OCI-LY1 (cell line): ENCODE data around the gene MRTFA.
A peak's percentile ranks its signal among the peaks of the same experiment; 100 is the strongest.

Source experiments
- H2AFZ ChIP-seq: fragments of 200-600 bp; sonication (generic), shearing (Covaris generic); 2 replicates; pipeline ENCODE4 v1.6.0; 2014; ENCODE audit warnings: antibody characterized with exemption, mild to moderate bottlenecking, low read length
- H3F3A ChIP-seq: fragments of 200-600 bp; sonication (generic), shearing (Covaris generic); 2 replicates; pipeline ENCODE4 v1.6.0; 2014; ENCODE audit warnings: mild to moderate bottlenecking, antibody characterized with exemption, low read length, moderate library complexity; ENCODE audit not compliant: insufficient read depth
- H3K27ac ChIP-seq: fragments of 200-600 bp; sonication (generic); 2 replicates; pipeline ENCODE4 v1.5.1; 2014; ENCODE audit warnings: low read length, mixed run types, mild to moderate bottlenecking, low read depth; ENCODE audit not compliant: poor library complexity, severe bottlenecking
- H3K27me3 ChIP-seq: fragments of 200-600 bp; sonication (generic); 2 replicates; pipeline ENCODE4 v1.6.0; 2014; ENCODE audit warnings: antibody characterized with exemption, mild to moderate bottlenecking, low read length, moderate library complexity; ENCODE audit not compliant: insufficient read depth
- H3K36me3 ChIP-seq: fragments of 200-600 bp; sonication (generic); 2 replicates; pipeline ENCODE4 v1.6.1; 2014; ENCODE audit warnings: mild to moderate bottlenecking, antibody characterized with exemption, low read length, moderate library complexity, mixed read lengths; ENCODE audit not compliant: insufficient read depth
- H3K4me1 ChIP-seq: fragments of 200-600 bp; sonication (generic); 2 replicates; pipeline ENCODE4 v1.5.1; 2014; ENCODE audit warnings: mild to moderate bottlenecking, low read length, moderate library complexity; ENCODE audit not compliant: insufficient read depth, severe bottlenecking
- H3K4me2 ChIP-seq: fragments of 200-600 bp; sonication (generic), shearing (Covaris generic); 2 replicates; pipeline ENCODE4 v1.6.1; 2014; ENCODE audit warnings: low read length
- H3K4me3 ChIP-seq: fragments of 200-600 bp; sonication (generic); 2 replicates; pipeline ENCODE4 v1.5.1; 2014; ENCODE audit warnings: low read length, low read depth, mild to moderate bottlenecking, mixed read lengths; ENCODE audit not compliant: poor library complexity, severe bottlenecking
- H3K79me2 ChIP-seq: fragments of 200-600 bp; shearing (Covaris generic); 2 replicates; pipeline ENCODE4 v1.6.1; 2016; ENCODE audit warnings: mixed run types, low read length, mixed read lengths; ENCODE audit not compliant: insufficient read depth
- H3K9ac ChIP-seq: fragments of 200-600 bp; sonication (generic), shearing (Covaris generic); 2 replicates; pipeline ENCODE4 v1.6.1; 2014; ENCODE audit warnings: mild to moderate bottlenecking, low read length, mixed read lengths
- H3K9me2 ChIP-seq: fragments of 200-600 bp; sonication (generic), shearing (Covaris generic); 2 replicates; pipeline ENCODE4 v1.6.1; 2014; ENCODE audit warnings: low read depth, mild to moderate bottlenecking, low read length, mixed read lengths
- H3K9me3 ChIP-seq: fragments of 200-600 bp; shearing (Covaris generic); 2 replicates; pipeline ENCODE4 v1.6.1; 2014; ENCODE audit warnings: low read length, mixed read lengths
- H4K20me1 ChIP-seq: fragments of 200-600 bp; sonication (generic), shearing (Covaris generic); 2 replicates; pipeline ENCODE4 v1.6.0; 2016; ENCODE audit warnings: mild to moderate bottlenecking, low read length; ENCODE audit not compliant: insufficient read depth
- EZH2 ChIP-seq: fragments of 200-600 bp; sonication (generic), shearing (Covaris generic); IDR thresholded peaks from 2 replicates; pipeline ENCODE4 v1.8.0; 2017; ENCODE audit warnings: borderline replicate concordance, mixed run types, mild to moderate bottlenecking, antibody characterized with exemption, low read length, moderate library complexity, mixed read lengths
- TF ChIP-seq, protein P1 (sequence below): fragments of 200-600 bp; sonication (generic), shearing (Covaris generic); IDR thresholded peaks from 2 replicates; pipeline ENCODE4 v1.5.1; 2017; ENCODE audit warnings: mild to moderate bottlenecking, antibody characterized with exemption, low read length, moderate library complexity, mixed read lengths

Gene MRTFA

DNA sequence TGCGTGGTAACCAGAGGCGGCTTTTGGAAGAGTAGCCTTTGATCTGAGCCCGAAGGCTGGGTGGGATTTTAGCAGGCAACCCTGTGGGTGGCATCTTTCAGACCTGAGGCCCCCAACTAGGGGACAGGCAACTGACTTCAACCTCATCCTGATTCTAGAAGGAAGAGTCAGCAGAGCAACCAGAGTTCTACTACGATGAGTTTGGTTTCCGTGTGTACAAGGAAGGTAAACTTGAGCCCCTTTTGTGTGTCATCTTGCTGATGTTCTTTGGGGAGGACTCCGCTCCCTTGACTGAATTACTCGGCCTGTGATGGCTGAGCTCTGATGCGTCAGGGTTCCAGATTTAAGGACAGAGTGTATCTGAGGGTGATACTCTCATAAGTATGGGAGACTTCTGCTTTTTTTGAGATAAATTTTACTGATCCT, 234.5 kb downstream of the MRTFA start:
- H3K4me1 ChIP-seq = peaks cover 47% of the 10 kb centered on the region

DNA sequence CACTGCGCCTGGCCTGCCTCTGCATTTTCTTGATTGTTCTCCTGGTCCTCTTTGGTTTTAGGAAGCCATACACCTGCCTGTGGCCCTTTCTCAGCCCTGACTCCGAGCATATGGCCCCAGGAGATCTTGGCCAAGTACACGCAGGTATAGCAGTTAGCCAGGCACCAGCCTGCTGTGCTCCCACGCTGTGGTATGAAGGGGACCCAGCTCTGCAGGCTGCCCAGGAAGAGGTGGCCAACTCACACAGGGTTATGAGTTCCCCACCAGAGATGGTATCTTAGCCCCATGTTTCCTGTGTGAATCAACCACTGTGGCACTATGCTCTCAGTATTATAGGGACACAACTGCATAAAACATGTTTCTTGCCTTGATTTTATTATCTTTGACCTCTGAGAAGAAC, 235.0 kb downstream of the MRTFA start:
- peaks cover 10% of the 10 kb centered on the region; the same call in 1 of the 2 replicates for H3F3A ChIP-seq
- peaks cover 47% of the 10 kb centered on the region for H3K4me1 ChIP-seq
- H3K4me3 ChIP-seq = no peak overlapping the region
- H3K27ac ChIP-seq = peak overlapping the region; percentile 96
- peaks cover 60% of the 10 kb centered on the region for H3K36me3 ChIP-seq
- no peaks in the 10 kb centered on the region for H3K27me3 ChIP-seq
- H3K9me2 ChIP-seq = no peaks in the 10 kb centered on the region
- no peak overlapping the region for H3K9ac ChIP-seq
- no peak overlapping the region for H3K4me2 ChIP-seq
- no peaks in the 10 kb centered on the region for H4K20me1 ChIP-seq
- H3K9me3 ChIP-seq = no peaks in the 10 kb centered on the region
- TF ChIP-seq, protein P1, sequence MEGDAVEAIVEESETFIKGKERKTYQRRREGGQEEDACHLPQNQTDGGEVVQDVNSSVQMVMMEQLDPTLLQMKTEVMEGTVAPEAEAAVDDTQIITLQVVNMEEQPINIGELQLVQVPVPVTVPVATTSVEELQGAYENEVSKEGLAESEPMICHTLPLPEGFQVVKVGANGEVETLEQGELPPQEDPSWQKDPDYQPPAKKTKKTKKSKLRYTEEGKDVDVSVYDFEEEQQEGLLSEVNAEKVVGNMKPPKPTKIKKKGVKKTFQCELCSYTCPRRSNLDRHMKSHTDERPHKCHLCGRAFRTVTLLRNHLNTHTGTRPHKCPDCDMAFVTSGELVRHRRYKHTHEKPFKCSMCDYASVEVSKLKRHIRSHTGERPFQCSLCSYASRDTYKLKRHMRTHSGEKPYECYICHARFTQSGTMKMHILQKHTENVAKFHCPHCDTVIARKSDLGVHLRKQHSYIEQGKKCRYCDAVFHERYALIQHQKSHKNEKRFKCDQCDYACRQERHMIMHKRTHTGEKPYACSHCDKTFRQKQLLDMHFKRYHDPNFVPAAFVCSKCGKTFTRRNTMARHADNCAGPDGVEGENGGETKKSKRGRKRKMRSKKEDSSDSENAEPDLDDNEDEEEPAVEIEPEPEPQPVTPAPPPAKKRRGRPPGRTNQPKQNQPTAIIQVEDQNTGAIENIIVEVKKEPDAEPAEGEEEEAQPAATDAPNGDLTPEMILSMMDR = no peak
- no peak for TF ChIP-seq EZH2
- no peak overlapping the region for H2AFZ ChIP-seq
- no peaks in the 10 kb centered on the region for H3K79me2 ChIP-seq

More for the DNA sequence above, 234.5 kb downstream of the MRTFA start:
- Histone ChIP-seq H2AFZ (no peak overlapping the region), H3K4me2 (no peak overlapping the region), H3K9ac (no peak overlapping the region), H4K20me1 (no peaks in the 10 kb centered on the region), H3F3A (peaks cover 10% of the 10 kb centered on the region; the same call in 1 of the 2 replicates), H3K27ac (peak overlapping the region; percentile 96), H3K4me3 (no peak overlapping the region), H3K79me2 (no peaks in the 10 kb centered on the region), H3K27me3 (no peaks in the 10 kb centered on the region), H3K36me3 (peaks cover 65% of the 10 kb centered on the region), H3K9me2 (no peaks in the 10 kb centered on the region), H3K9me3 (no peaks in the 10 kb centered on the region)
- no peak for TF ChIP-seq EZH2
- TF ChIP-seq, protein P1 = no peak

DNA sequence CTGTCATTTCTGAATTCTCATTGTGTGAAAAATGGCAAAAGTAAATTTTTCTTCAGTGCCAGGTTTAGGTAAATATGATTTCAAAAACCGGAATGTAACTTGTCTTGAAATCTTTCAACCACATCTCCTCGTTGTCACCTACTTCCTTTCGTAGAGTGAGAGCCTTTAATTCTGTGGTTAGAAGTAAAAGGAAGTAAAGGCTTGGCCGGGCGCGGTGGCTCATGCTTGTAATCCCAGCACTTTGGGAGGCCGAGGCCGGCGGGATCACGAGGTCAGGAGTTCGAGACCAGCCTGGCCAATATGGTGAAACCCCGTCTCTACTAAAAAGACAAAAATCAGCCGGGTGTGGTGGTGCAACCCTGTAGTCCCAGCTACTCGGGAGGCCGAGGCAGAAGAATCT, 236.4 kb downstream of the MRTFA start:
- peaks cover 53% of the 10 kb centered on the region for H3K36me3 ChIP-seq
- no peaks in the 10 kb centered on the region for H4K20me1 ChIP-seq
- peak overlapping the region; percentile 49; the same call in 1 of the 2 replicates for H3K9ac ChIP-seq
- H3F3A ChIP-seq = peaks cover 10% of the 10 kb centered on the region; the same call in 1 of the 2 replicates
- H3K4me2 ChIP-seq = peak overlapping the region; percentile 38
- no peaks in the 10 kb centered on the region for H3K9me2 ChIP-seq
- H2AFZ ChIP-seq = no peak overlapping the region
- H3K27me3 ChIP-seq = no peaks in the 10 kb centered on the region
- TF ChIP-seq, protein P1 = no peak
- TF ChIP-seq EZH2 = no peak
- peak overlapping the region; percentile 96 for H3K27ac ChIP-seq
- no peaks in the 10 kb centered on the region for H3K9me3 ChIP-seq
- peaks cover 52% of the 10 kb centered on the region for H3K4me1 ChIP-seq
- H3K79me2 ChIP-seq = no peaks in the 10 kb centered on the region
- H3K4me3 ChIP-seq = peak overlapping the region; percentile 13
